ENCODE data around the gene CHMP6. TPM values are rescaled to one million over a fixed set of nuclear protein-coding genes. Genes with fewer than 3 reads are reported as not detected.
A peak's percentile ranks its signal among the peaks of the same experiment; 100 is the strongest.

Gene CHMP6
- total and polyA plus RNA-seq, 4 donors: 9.6 to 24.0 (median 16.7) TPM

DNA sequence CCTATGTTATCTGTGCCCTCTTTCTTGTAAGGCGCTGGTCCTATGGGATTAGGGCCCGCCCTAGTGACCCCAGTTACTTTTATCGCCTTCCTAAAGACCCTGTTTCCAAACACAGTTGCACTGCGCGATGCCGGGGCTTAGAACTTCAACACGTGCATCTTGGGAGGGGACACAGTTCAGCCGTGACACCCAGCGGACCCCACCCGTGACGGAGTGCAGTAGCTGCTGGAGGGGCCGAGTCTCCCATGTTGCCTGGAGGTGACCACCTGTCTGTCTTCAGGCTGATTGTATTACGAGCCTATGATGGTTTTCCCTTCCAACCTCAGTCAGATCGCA lies 52.8 kb downstream of the CHMP6 start:
- Histone ChIP-seq H3K27me3 (ENCODE audit: control insufficient read depth in 4 of 4, insufficient read depth in 4 of 4, low read length in 3 of 4) (no peaks in the 10 kb centered on the region), H3K4me3 (ENCODE audit: low read depth in 1 of 3, low read length in 3 of 3) (no peak overlapping the region), H3K36me3 (ENCODE audit: control insufficient read depth in 4 of 4, insufficient read depth in 3 of 4, low read depth in 1 of 4, low read length in 3 of 4) (peaks cover 0 to 2% (median 0%) of the 10 kb centered on the region in 4 donors), H3K27ac (ENCODE audit: low read depth in 1 of 2, low read length in 2 of 2) (peak overlapping the region; percentile 65 to 87), H3K4me1 (ENCODE audit: control insufficient read depth in 4 of 4, insufficient read depth in 4 of 4, low read length in 3 of 4) (peaks cover 25 to 93% (median 63%) of the 10 kb centered on the region in 4 donors), H3K9ac (ENCODE audit: low read depth in 1 of 2, low read length in 2 of 2) (peak overlapping the region in 1 of 2 donors; percentile 5), H3K9me3 (ENCODE audit: control insufficient read depth in 4 of 4, low read length in 3 of 4) (no peaks in the 10 kb centered on the region)
- 66% methylated on average over 14 of the region's 14 CpGs for WGBS
- TF ChIP-seq, protein P1, sequence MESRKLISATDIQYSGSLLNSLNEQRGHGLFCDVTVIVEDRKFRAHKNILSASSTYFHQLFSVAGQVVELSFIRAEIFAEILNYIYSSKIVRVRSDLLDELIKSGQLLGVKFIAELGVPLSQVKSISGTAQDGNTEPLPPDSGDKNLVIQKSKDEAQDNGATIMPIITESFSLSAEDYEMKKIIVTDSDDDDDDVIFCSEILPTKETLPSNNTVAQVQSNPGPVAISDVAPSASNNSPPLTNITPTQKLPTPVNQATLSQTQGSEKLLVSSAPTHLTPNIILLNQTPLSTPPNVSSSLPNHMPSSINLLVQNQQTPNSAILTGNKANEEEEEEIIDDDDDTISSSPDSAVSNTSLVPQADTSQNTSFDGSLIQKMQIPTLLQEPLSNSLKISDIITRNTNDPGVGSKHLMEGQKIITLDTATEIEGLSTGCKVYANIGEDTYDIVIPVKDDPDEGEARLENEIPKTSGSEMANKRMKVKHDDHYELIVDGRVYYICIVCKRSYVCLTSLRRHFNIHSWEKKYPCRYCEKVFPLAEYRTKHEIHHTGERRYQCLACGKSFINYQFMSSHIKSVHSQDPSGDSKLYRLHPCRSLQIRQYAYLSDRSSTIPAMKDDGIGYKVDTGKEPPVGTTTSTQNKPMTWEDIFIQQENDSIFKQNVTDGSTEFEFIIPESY (IDR thresholded peaks at IDR 0.05): no peak
- TF ChIP-seq TAF1 (conservative IDR thresholded peaks at IDR 0.05) (no peak), GABPA (IDR thresholded peaks at IDR 0.05 in 1 of 2, conservative IDR thresholded peaks at IDR 0.05 in 1 of 2) (no peak), HNF4G (IDR thresholded peaks at IDR 0.05) (no peak), RXRA (IDR thresholded peaks at IDR 0.05) (no peak), FOXA1 (IDR thresholded peaks at IDR 0.05) (no peak), FOXA2 (IDR thresholded peaks at IDR 0.05) (no peak), HNF4A (conservative IDR thresholded peaks at IDR 0.05) (no peak), YY1 (IDR thresholded peaks at IDR 0.05) (no peak), RAD21 (IDR thresholded peaks at IDR 0.05) (no peak), NR2F2 (IDR thresholded peaks at IDR 0.05) (no peak)
- TF ChIP-seq, protein P2, sequence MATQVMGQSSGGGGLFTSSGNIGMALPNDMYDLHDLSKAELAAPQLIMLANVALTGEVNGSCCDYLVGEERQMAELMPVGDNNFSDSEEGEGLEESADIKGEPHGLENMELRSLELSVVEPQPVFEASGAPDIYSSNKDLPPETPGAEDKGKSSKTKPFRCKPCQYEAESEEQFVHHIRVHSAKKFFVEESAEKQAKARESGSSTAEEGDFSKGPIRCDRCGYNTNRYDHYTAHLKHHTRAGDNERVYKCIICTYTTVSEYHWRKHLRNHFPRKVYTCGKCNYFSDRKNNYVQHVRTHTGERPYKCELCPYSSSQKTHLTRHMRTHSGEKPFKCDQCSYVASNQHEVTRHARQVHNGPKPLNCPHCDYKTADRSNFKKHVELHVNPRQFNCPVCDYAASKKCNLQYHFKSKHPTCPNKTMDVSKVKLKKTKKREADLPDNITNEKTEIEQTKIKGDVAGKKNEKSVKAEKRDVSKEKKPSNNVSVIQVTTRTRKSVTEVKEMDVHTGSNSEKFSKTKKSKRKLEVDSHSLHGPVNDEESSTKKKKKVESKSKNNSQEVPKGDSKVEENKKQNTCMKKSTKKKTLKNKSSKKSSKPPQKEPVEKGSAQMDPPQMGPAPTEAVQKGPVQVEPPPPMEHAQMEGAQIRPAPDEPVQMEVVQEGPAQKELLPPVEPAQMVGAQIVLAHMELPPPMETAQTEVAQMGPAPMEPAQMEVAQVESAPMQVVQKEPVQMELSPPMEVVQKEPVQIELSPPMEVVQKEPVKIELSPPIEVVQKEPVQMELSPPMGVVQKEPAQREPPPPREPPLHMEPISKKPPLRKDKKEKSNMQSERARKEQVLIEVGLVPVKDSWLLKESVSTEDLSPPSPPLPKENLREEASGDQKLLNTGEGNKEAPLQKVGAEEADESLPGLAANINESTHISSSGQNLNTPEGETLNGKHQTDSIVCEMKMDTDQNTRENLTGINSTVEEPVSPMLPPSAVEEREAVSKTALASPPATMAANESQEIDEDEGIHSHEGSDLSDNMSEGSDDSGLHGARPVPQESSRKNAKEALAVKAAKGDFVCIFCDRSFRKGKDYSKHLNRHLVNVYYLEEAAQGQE (IDR thresholded peaks at IDR 0.05): no peak
- TF ChIP-seq, protein P3, sequence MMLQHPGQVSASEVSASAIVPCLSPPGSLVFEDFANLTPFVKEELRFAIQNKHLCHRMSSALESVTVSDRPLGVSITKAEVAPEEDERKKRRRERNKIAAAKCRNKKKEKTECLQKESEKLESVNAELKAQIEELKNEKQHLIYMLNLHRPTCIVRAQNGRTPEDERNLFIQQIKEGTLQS (IDR thresholded peaks at IDR 0.05): no peak
- TF ChIP-seq, protein P4, sequence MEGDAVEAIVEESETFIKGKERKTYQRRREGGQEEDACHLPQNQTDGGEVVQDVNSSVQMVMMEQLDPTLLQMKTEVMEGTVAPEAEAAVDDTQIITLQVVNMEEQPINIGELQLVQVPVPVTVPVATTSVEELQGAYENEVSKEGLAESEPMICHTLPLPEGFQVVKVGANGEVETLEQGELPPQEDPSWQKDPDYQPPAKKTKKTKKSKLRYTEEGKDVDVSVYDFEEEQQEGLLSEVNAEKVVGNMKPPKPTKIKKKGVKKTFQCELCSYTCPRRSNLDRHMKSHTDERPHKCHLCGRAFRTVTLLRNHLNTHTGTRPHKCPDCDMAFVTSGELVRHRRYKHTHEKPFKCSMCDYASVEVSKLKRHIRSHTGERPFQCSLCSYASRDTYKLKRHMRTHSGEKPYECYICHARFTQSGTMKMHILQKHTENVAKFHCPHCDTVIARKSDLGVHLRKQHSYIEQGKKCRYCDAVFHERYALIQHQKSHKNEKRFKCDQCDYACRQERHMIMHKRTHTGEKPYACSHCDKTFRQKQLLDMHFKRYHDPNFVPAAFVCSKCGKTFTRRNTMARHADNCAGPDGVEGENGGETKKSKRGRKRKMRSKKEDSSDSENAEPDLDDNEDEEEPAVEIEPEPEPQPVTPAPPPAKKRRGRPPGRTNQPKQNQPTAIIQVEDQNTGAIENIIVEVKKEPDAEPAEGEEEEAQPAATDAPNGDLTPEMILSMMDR (IDR thresholded peaks at IDR 0.05; ENCODE audit: low read depth, low read length, missing input control): no peak
- TF ChIP-seq, protein P5, sequence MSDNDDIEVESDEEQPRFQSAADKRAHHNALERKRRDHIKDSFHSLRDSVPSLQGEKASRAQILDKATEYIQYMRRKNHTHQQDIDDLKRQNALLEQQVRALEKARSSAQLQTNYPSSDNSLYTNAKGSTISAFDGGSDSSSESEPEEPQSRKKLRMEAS (IDR thresholded peaks at IDR 0.05): no peak
- no peak for DNase-seq (ENCODE audit: low spot score)

All from liver (tissue), 9 donors.